ENCODE measurements around the gene FASTKD2.

DNA sequence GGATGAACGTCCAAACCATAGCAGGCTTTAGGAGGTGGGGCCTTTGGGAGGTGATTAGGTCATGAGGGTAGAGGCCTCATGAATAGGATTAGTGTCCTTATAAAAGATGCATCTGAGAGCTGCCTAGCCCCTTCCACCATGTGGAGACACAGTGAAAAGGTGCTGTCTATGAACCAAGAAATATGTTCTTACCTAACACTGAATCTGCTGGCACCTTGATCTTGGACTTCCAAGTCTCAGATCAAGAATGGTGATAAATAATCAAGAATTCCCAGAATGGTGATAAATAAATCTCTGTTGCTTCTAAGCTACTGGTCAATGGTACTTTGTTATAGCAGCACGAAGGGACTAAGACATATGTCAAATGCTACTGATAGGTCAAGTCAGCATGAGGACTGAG, 32.1 kb upstream of the FASTKD2 start:
- TF ChIP-seq, protein P1, sequence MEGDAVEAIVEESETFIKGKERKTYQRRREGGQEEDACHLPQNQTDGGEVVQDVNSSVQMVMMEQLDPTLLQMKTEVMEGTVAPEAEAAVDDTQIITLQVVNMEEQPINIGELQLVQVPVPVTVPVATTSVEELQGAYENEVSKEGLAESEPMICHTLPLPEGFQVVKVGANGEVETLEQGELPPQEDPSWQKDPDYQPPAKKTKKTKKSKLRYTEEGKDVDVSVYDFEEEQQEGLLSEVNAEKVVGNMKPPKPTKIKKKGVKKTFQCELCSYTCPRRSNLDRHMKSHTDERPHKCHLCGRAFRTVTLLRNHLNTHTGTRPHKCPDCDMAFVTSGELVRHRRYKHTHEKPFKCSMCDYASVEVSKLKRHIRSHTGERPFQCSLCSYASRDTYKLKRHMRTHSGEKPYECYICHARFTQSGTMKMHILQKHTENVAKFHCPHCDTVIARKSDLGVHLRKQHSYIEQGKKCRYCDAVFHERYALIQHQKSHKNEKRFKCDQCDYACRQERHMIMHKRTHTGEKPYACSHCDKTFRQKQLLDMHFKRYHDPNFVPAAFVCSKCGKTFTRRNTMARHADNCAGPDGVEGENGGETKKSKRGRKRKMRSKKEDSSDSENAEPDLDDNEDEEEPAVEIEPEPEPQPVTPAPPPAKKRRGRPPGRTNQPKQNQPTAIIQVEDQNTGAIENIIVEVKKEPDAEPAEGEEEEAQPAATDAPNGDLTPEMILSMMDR (IDR thresholded peaks at IDR 0.05) = no peak
- TF ChIP-seq POLR2A (IDR thresholded peaks at IDR 0.05) = no peak
